Naive thymus-derived CD8-positive, alpha-beta T cell (primary cell): Measurements from ENCODE around the gene PXT1. TPM values are rescaled to one million over a fixed set of nuclear protein-coding genes. Genes with fewer than 3 reads are reported as not detected.

Experiments used
- ATAC-seq, 2 donors: fragments of 150-1000 bp; cut with Tn5 transposase in 1 of 2; sonication (Bioruptor Pico), chemical (Tn5 transposase) in 1 of 2; 1 replicate in 1 of 2; 2 replicates in 1 of 2; pipeline ENCODE4 v1.10.0; 2021; ENCODE audit warnings: mild to moderate bottlenecking in 2 of 2, moderate library complexity in 2 of 2
- POLR2A ChIA-PET: fragments of 350-600 bp; sonication (Branson Sonifier 250); formaldehyde crosslinking; loops from one replicate; lab custom pipeline; 2021; ENCODE audit warnings: antibody characterized with exemption; lab: Charles Lee
- DNase-seq, 10 donors: peaks; one replicate each; pipeline versions ENCODE4 v3.0.0 to v3.0.0-alpha.2; 2020 to 2022
- H3K27ac Mint-ChIP-seq, 10 donors: one replicate each; pipeline ENCODE4 v1.8.0; 2020 to 2022; ENCODE audit warnings: mild to moderate bottlenecking in 10 of 10, mixed read lengths in 10 of 10, moderate library complexity in 4 of 10, inconsistent platforms in 1 of 10
- H3K27me3 Mint-ChIP-seq, 5 donors: one replicate each; pipeline ENCODE4 v1.8.0; 2021 to 2022; ENCODE audit warnings: mixed read lengths in 5 of 5
- H3K36me3 Mint-ChIP-seq, 3 donors: one replicate each; pipeline ENCODE4 v1.8.0; 2020 to 2022; ENCODE audit warnings: mixed read lengths in 3 of 3, mild to moderate bottlenecking in 2 of 3, inconsistent platforms in 1 of 3
- H3K4me1 Mint-ChIP-seq, 4 donors: one replicate each; pipeline ENCODE4 v1.8.0; 2021 to 2022; ENCODE audit warnings: mixed read lengths in 4 of 4
- H3K4me3 Mint-ChIP-seq, 10 donors: one replicate each; pipeline ENCODE4 v1.8.0; 2020 to 2022; ENCODE audit warnings: mild to moderate bottlenecking in 10 of 10, mixed read lengths in 10 of 10, moderate library complexity in 6 of 10, inconsistent platforms in 1 of 10
- H3K9me3 Mint-ChIP-seq, 9 donors: one replicate each; pipeline ENCODE4 v1.8.0; 2020 to 2022; ENCODE audit warnings: mixed read lengths in 9 of 9, mild to moderate bottlenecking in 3 of 9, inconsistent platforms in 1 of 9, moderate library complexity in 1 of 9
- polyA plus RNA-seq, 3 donors: library from polyadenylated mRNA; unstranded; fragments of 300-500 nt; fragmentation: Illumina TruSeq; gene quantifications; one replicate each; pipeline ENCODE4 v1.2.3, GENCODE V29; 2021
- total RNA-seq, 8 experiments: library from RNA in 2 of 8; stranded (reverse) in 2 of 8; gene quantifications; one replicate each; pipeline ENCODE4 v1.2.3 and lab custom pipeline; 2021 to 2026

Gene PXT1
- total and polyA plus RNA-seq, 5 experiments from 2014 or later, result 0.16 to 0.41 TPM; not detected in 3

GRCh38 chr6:36443471-36444428 is 1.1 kb upstream of the PXT1 start:
- no peaks in the 10 kb centered on the region for H3K9me3 Mint-ChIP-seq
- POLR2A ChIA-PET, result interaction anchor here (0.6 to 2.6 kb wide), 14 partner anchors 21 to 312 kb away, joined by 3 to 8 read pairs (median 4); partner anchors contain the start of gene CDKN1A
- H3K36me3 Mint-ChIP-seq, result peaks cover 0 to 6% (median 4%) of the 10 kb centered on the region in 3 donors
- DNase-seq, result peak in 4 of 10 donors; percentile 2 to 32 (median 17)
- H3K4me1 Mint-ChIP-seq, result peaks cover 15 to 64% (median 50%) of the 10 kb centered on the region in 4 donors
- peak overlapping the region; percentile 93 to 98 (median 96) for H3K27ac Mint-ChIP-seq
- ATAC-seq, result peak; percentile 7 to 11
- peak overlapping the region; percentile 91 to 99 (median 96) for H3K4me3 Mint-ChIP-seq
- H3K27me3 Mint-ChIP-seq, result no peaks in the 10 kb centered on the region

GRCh38 chr6:36442103-36442670 is 467 bp downstream of the PXT1 start:
- DNase-seq, result no peak
- Mint-ChIP-seq H3K9me3 (no peaks in the 10 kb centered on the region), H3K4me1 (peaks cover 15 to 54% (median 43%) of the 10 kb centered on the region in 4 donors), H3K27ac (peak overlapping the region; percentile 94 to 99 (median 98)), H3K36me3 (no peaks in the 10 kb centered on the region), H3K4me3 (peak overlapping the region; percentile 91 to 99 (median 97)), H3K27me3 (no peaks in the 10 kb centered on the region)
- no peak for ATAC-seq
- POLR2A ChIA-PET, result interaction anchor here (0.6 to 2.6 kb wide), 3 partner anchors 19 to 142 kb away, joined by 6 to 9 read pairs (median 7); no protein-coding TSS in a partner anchor

- ATAC-seq, result peak; percentile 57 to 71
- DNase-seq, result peak; percentile 43 to 89 (median 68)
- no peaks in the 10 kb centered on the region for H3K27me3 Mint-ChIP-seq
- POLR2A ChIA-PET, result interaction anchor here (0.9 to 2.6 kb wide), 4 partner anchors 18 to 238 kb away, joined by 3 to 7 read pairs (median 4); partner anchors contain the start of gene SRSF3
- H3K4me1 Mint-ChIP-seq, result peaks cover 15 to 46% (median 35%) of the 10 kb centered on the region in 4 donors
- H3K4me3 Mint-ChIP-seq, result peak overlapping the region; percentile 46 to 79 (median 66)
- peak overlapping the region; percentile 88 to 98 (median 92) for H3K27ac Mint-ChIP-seq
- H3K9me3 Mint-ChIP-seq, result no peaks in the 10 kb centered on the region
- H3K36me3 Mint-ChIP-seq, result no peaks in the 10 kb centered on the region
Measured at GRCh38 chr6:36441307-36441894, 1.3 kb downstream of the PXT1 start.

- H3K27me3 Mint-ChIP-seq, result no peaks in the 10 kb centered on the region
- POLR2A ChIA-PET, result no interaction called here
Measured at GRCh38 chr6:36436466-36436865, 6.2 kb downstream of the PXT1 start.

GRCh38 chr6:36432151-36432671 is 10.4 kb downstream of the PXT1 start:
- no peaks in the 10 kb centered on the region for H3K4me1 Mint-ChIP-seq
- H3K9me3 Mint-ChIP-seq, result no peaks in the 10 kb centered on the region
- POLR2A ChIA-PET, result no interaction called here
- H3K36me3 Mint-ChIP-seq, result no peaks in the 10 kb centered on the region
- no peak for DNase-seq
- peak overlapping the region in 1 of 10 donors; percentile 14 for H3K27ac Mint-ChIP-seq
- H3K27me3 Mint-ChIP-seq, result no peaks in the 10 kb centered on the region
- no peak overlapping the region for H3K4me3 Mint-ChIP-seq
- no peak for ATAC-seq

More at GRCh38 chr6:36436466-36436865, 6.2 kb downstream of the PXT1 start:
- Mint-ChIP-seq H3K36me3 (no peaks in the 10 kb centered on the region), H3K9me3 (no peaks in the 10 kb centered on the region), H3K4me3 (no peak overlapping the region), H3K4me1 (peaks cover 3 to 10% (median 5%) of the 10 kb centered on the region in 4 donors), H3K27ac (no peak overlapping the region)
- ATAC-seq, result no peak
- DNase-seq, result no peak

- no peaks in the 10 kb centered on the region for H3K4me1 Mint-ChIP-seq
- DNase-seq, result no peak
- H3K9me3 Mint-ChIP-seq, result no peaks in the 10 kb centered on the region
- ATAC-seq, result no peak
- POLR2A ChIA-PET, result no interaction called here
- H3K27me3 Mint-ChIP-seq, result no peaks in the 10 kb centered on the region
- H3K4me3 Mint-ChIP-seq, result no peak overlapping the region
- no peaks in the 10 kb centered on the region for H3K36me3 Mint-ChIP-seq
- no peak overlapping the region for H3K27ac Mint-ChIP-seq
Measured at GRCh38 chr6:36431197-36431596, 11.5 kb downstream of the PXT1 start.

GRCh38 chr6:36430351-36430750 is 12.3 kb downstream of the PXT1 start:
- DNase-seq, result no peak
- no peak for ATAC-seq
- no peaks in the 10 kb centered on the region for H3K36me3 Mint-ChIP-seq
- H3K27ac Mint-ChIP-seq, result no peak overlapping the region
- no peaks in the 10 kb centered on the region for H3K4me1 Mint-ChIP-seq
- H3K27me3 Mint-ChIP-seq, result no peaks in the 10 kb centered on the region
- H3K9me3 Mint-ChIP-seq, result no peaks in the 10 kb centered on the region
- no peak overlapping the region for H3K4me3 Mint-ChIP-seq
- POLR2A ChIA-PET, result interaction anchor here (0.6 to 0.7 kb wide), 3 partner anchors 50 to 1388 kb away, joined by 3 read pairs; no protein-coding TSS in a partner anchor

GRCh38 chr6:36428911-36429310 is 13.7 kb downstream of the PXT1 start:
- H3K4me1 Mint-ChIP-seq, result peaks cover 0 to 3% (median 1%) of the 10 kb centered on the region in 4 donors
- no peaks in the 10 kb centered on the region for H3K9me3 Mint-ChIP-seq
- no peaks in the 10 kb centered on the region for H3K27me3 Mint-ChIP-seq
- H3K36me3 Mint-ChIP-seq, result no peaks in the 10 kb centered on the region
- POLR2A ChIA-PET, result no interaction called here
- no peak for DNase-seq
- ATAC-seq, result no peak
- H3K27ac Mint-ChIP-seq, result no peak overlapping the region
- H3K4me3 Mint-ChIP-seq, result no peak overlapping the region

- H3K4me3 Mint-ChIP-seq, result peak overlapping the region in 1 of 10 donors; percentile 16
- DNase-seq, result no peak
- peaks cover 9 to 18% (median 15%) of the 10 kb centered on the region in 4 donors for H3K4me1 Mint-ChIP-seq
- POLR2A ChIA-PET, result no interaction called here
- no peaks in the 10 kb centered on the region for H3K9me3 Mint-ChIP-seq
- H3K27me3 Mint-ChIP-seq, result no peaks in the 10 kb centered on the region
- no peaks in the 10 kb centered on the region for H3K36me3 Mint-ChIP-seq
- no peak for ATAC-seq
- no peak overlapping the region for H3K27ac Mint-ChIP-seq
Measured at GRCh38 chr6:36426622-36427021, 16.0 kb downstream of the PXT1 start.

GRCh38 chr6:36423101-36423824 is 19.4 kb downstream of the PXT1 start:
- DNase-seq (peak; percentile 95 to 99 (median 98)), ATAC-seq (peak; percentile 94 to 97)
- POLR2A ChIA-PET, result interaction anchor here (0.5 to 2.2 kb wide), 10 partner anchors 12 to 257 kb away, joined by 3 to 9 read pairs (median 6); partner anchors contain the start of genes KCTD20, PXT1 and SRSF3
- H3K4me1 Mint-ChIP-seq, result peaks cover 9 to 18% (median 15%) of the 10 kb centered on the region in 4 donors
- H3K36me3 Mint-ChIP-seq, result no peaks in the 10 kb centered on the region
- peak overlapping the region; percentile 86 to 97 (median 94) for H3K27ac Mint-ChIP-seq
- H3K9me3 Mint-ChIP-seq, result no peaks in the 10 kb centered on the region
- peak overlapping the region; percentile 89 to 96 (median 93) for H3K4me3 Mint-ChIP-seq
- no peaks in the 10 kb centered on the region for H3K27me3 Mint-ChIP-seq

- H3K27ac Mint-ChIP-seq, result peak overlapping the region; percentile 86 to 97 (median 94)
- no peaks in the 10 kb centered on the region for H3K36me3 Mint-ChIP-seq
- no peak for DNase-seq
- H3K9me3 Mint-ChIP-seq, result no peaks in the 10 kb centered on the region
- no peak for ATAC-seq
- peak overlapping the region; percentile 89 to 96 (median 93) for H3K4me3 Mint-ChIP-seq
- POLR2A ChIA-PET, result interaction anchor here (0.6 to 2.2 kb wide), 7 partner anchors 19 to 257 kb away, joined by 3 to 9 read pairs (median 6); partner anchors contain the start of genes KCTD20, PXT1 and SRSF3
- H3K27me3 Mint-ChIP-seq, result no peaks in the 10 kb centered on the region
- peaks cover 9 to 18% (median 15%) of the 10 kb centered on the region in 4 donors for H3K4me1 Mint-ChIP-seq
Measured at GRCh38 chr6:36422714-36423100, 19.9 kb downstream of the PXT1 start.
